Measurements from ENCODE around the gene ABLIM1. TPM values are rescaled to one million over a fixed set of nuclear protein-coding genes. Genes with fewer than 3 reads are reported as not detected.

Gene ABLIM1
- total and polyA plus RNA-seq, 8 donors: 52.7 to 195 (median 65.5) TPM

DNA sequence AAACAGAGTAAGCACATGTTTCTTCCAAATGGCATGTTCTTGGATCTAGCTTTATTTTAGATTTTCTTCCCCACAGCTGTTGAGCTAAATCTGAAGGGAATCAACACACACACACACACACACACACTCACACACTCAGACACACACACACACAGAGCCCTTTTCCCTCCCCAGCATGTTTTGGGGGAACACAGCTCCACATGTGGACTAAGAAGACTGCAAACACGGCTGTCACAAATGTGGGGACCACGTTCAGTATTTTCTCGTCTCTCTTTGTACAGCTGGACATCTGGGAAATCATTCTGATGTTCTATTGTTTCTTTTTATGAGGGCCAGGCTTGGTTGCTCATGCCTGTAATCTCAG, 116.3 kb downstream of the ABLIM1 start:
- H3K36me3 ChIP-seq: peaks cover 0 to 10% of the 10 kb centered on the region in 2 donors
- peaks cover 0 to 14% of the 10 kb centered on the region in 2 donors for H3K4me1 ChIP-seq
- ATAC-seq (peak; percentile 20), DNase-seq (no peak)
- TF ChIP-seq, protein P1, sequence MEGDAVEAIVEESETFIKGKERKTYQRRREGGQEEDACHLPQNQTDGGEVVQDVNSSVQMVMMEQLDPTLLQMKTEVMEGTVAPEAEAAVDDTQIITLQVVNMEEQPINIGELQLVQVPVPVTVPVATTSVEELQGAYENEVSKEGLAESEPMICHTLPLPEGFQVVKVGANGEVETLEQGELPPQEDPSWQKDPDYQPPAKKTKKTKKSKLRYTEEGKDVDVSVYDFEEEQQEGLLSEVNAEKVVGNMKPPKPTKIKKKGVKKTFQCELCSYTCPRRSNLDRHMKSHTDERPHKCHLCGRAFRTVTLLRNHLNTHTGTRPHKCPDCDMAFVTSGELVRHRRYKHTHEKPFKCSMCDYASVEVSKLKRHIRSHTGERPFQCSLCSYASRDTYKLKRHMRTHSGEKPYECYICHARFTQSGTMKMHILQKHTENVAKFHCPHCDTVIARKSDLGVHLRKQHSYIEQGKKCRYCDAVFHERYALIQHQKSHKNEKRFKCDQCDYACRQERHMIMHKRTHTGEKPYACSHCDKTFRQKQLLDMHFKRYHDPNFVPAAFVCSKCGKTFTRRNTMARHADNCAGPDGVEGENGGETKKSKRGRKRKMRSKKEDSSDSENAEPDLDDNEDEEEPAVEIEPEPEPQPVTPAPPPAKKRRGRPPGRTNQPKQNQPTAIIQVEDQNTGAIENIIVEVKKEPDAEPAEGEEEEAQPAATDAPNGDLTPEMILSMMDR (IDR thresholded peaks at IDR 0.05): no peak
- intact Hi-C loops (cut with DNase I): no loop called here
- no peaks in the 10 kb centered on the region for H3K9me3 ChIP-seq
- H3K4me3 ChIP-seq: no peak overlapping the region
- H3K27ac ChIP-seq: peak overlapping the region in 1 of 2 donors; percentile 33
- H3K27me3 ChIP-seq: no peaks in the 10 kb centered on the region

DNA sequence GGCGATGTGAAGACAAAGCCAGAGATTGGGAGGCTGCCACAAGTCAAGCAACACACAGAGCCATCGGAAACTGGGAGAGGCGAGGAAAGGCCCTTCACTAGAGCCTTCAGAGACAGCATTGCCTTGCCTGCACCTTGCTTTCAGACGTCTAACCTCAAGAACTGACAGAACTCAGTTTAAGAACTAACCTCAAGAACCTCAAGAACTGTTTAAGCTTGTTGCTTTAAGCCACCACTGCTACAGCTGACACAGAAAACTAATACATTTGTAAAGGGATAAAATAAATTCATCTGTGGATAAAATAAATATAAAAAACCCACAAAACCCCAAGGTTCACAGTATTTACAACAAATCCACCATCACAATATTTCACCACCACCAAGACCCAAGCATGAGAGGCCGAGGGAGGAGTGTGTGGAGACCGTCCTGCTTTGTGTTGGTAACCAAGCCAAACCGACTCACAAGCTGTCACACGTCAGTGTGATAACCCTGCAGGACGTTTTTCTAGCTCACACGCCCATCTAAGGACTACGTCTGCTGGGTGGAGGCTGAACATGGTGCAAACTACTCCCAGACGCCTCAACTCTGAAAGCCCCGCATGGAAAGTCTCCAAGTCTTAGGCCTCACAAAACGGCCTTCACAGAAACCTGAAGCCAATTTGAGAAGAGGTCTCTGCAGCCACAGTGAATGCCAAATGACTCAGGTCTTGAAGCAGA, 116.8 kb downstream of the ABLIM1 start:
- no peaks in the 10 kb centered on the region for H3K9me3 ChIP-seq
- DNase-seq: peak in 1 of 4 donors; percentile 63
- peak overlapping the region in 1 of 2 donors; percentile 33 for H3K27ac ChIP-seq
- TF ChIP-seq, protein P1 (IDR thresholded peaks at IDR 0.05): no peak
- H3K4me3 ChIP-seq: no peak overlapping the region
- H3K36me3 ChIP-seq: peaks cover 0 to 10% of the 10 kb centered on the region in 2 donors
- intact Hi-C loops (cut with DNase I): no loop called here
- H3K4me1 ChIP-seq: peaks cover 0 to 14% of the 10 kb centered on the region in 2 donors
- peak; percentile 82 for ATAC-seq
- no peaks in the 10 kb centered on the region for H3K27me3 ChIP-seq

DNA sequence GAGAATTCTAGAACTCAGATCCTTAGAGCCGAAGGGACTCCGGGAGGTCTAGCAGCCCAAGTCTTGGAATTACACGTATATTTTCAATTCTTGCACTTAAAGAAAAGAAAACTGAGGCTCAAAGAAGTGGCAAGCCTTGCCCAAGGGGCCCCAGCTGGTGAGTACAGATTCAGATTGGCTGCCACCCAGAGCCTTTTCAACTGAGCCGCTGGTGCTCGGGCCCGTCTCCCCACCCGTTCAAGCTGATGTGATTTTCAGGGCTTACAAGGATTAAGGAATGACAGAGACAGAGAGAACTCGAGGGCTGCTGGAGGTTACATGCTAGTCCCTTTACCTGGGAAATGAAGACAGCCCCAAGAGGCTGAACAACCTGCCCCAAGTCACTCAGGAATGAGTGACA, 117.8 kb downstream of the ABLIM1 start:
- H3K27ac ChIP-seq: no peak overlapping the region
- TF ChIP-seq, protein P1 (IDR thresholded peaks at IDR 0.05): no peak
- H3K9me3 ChIP-seq: no peaks in the 10 kb centered on the region
- no peaks in the 10 kb centered on the region for H3K27me3 ChIP-seq
- peaks cover 0 to 14% of the 10 kb centered on the region in 2 donors for H3K4me1 ChIP-seq
- intact Hi-C loops (cut with DNase I): no loop called here
- no peak overlapping the region for H3K4me3 ChIP-seq
- DNase-seq (no peak), ATAC-seq (no peak)
- peaks cover 0 to 10% of the 10 kb centered on the region in 2 donors for H3K36me3 ChIP-seq

DNA sequence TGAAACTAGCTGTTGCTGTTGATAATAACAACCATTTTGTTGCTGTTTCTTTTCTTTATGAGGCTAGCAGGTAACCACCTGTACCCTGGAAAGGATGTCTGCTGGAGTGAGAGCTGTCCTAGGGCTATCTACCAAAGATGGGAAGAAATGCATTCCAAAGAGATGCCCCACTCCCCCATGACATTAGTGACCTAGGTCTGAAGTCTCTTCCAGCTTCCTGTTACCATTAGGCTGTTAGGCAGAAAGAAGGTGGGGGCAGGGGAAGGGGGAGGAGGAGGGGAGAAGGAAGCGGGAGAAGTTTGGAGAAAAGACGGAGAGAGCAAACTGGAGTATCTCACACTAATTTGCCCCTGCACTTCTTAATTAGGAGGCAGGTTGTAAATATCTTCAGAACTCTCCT, 118.5 kb downstream of the ABLIM1 start:
- ATAC-seq: no peak
- Histone ChIP-seq H3K27ac (no peak overlapping the region), H3K4me1 (peaks cover 0 to 14% of the 10 kb centered on the region in 2 donors), H3K27me3 (no peaks in the 10 kb centered on the region), H3K36me3 (peaks cover 0 to 10% of the 10 kb centered on the region in 2 donors), H3K4me3 (no peak overlapping the region), H3K9me3 (no peaks in the 10 kb centered on the region)
- intact Hi-C loops (cut with DNase I): no loop called here
- TF ChIP-seq, protein P1 (IDR thresholded peaks at IDR 0.05): no peak
- no peak for DNase-seq

DNA sequence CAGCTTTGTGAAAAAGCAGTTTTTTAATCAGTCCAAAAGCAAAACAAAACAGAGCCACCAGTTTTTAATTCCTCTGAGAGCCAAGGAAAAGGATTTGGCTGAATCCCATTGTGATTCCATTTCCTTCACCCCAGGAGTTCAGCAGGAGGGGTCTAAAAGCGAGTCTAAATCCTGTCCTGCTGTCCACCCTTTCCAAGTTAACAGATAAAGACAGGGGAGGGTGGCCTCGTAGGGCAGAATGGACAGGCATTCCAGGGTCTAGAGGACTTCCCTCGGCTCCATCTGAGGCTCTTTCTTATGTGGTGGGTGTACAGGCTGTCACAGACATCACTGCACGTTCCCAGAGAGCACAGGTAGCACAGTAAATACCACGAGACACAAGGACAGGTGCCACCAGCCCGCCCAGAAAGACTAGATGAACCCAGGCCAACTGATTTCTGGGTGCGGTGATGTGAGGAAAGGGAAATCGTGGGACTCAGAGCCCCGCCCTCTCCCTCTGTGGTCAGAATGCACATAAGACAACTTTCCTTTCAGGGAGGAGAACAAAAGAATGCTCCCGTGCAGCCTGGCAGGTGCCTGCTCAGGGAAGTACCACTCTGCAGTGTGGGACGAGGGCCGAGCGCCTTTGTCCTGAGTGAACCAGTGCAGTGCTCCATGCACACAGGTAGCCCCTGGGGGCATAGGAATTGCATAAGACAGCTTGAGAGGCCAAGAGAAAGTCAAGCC, 119.7 kb downstream of the ABLIM1 start:
- H3K27ac ChIP-seq: no peak overlapping the region
- peaks cover 0 to 14% of the 10 kb centered on the region in 2 donors for H3K4me1 ChIP-seq
- no peaks in the 10 kb centered on the region for H3K9me3 ChIP-seq
- ATAC-seq: no peak
- no peak overlapping the region for H3K4me3 ChIP-seq
- intact Hi-C loops (cut with DNase I): no loop called here
- no peaks in the 10 kb centered on the region for H3K36me3 ChIP-seq
- TF ChIP-seq, protein P1 (IDR thresholded peaks at IDR 0.05): no peak
- no peaks in the 10 kb centered on the region for H3K27me3 ChIP-seq
- no peak for DNase-seq

All from left lung (tissue), 10 donors.